GM19455 (cell line): ENCODE measurements around the gene ROR1.
"Not testable (repeated sequence)": the region's sequence is repeated elsewhere in the genome, so short reads cannot be mapped to it uniquely, and the experiment has no call there.

Experiments
- ATAC-seq: cut with Tn5 transposase; IDR thresholded peaks from one replicate; pipeline ENCODE4 v1.9.1; 2021; ENCODE audit not compliant: unreplicated experiment

Gene ROR1

GRCh38 chr1:63757334-63757733, 16.5 kb upstream of the ROR1 start:
- ATAC-seq, result no peak

DNA sequence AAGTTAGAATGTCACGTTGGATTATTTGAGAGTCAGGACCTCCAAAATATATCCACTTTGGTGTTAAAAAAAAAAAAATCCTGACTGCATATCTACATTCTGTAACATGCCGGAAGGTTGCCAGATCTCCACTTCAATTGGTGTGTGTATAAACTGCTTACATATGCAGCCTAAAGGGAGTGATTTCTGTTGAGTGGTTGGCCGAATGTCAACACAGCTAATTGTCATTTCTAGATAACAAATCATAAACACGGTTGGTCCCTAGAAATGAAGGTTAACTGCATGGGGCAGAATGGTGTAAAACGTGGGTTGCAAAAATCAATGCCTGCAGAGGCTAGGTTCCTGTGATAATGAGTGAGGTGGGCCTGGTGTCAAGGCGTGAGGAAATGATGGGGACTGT, 15.0 kb upstream of the ROR1 start:
- ATAC-seq, result no peak

GRCh38 chr1:63759778-63760177, 14.0 kb upstream of the ROR1 start:
- ATAC-seq, result no peak

- no peak for ATAC-seq
These were observed 3.4 kb upstream of the ROR1 start for GRCh38 chr1:63770381-63770780.

DNA sequence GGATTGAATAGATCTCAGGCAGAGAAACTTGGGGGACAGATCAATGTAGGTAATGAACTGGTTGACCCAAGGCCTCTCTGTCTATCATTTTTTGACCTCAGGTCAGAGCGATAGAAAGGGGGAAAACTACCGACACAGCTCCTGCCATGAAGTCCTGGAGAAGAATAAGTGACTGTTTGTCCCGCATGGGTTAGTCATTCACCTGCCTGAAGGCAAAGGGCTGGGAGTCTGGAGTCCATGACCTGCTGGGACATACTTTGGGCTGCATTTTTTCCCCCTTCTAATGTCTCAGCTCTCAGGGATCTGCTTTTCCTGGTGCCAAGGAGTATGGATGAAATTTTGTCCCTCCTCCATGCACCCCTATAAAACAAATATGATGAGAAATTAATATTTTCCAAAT, 1.6 kb upstream of the ROR1 start:
- ATAC-seq, result no peak

DNA sequence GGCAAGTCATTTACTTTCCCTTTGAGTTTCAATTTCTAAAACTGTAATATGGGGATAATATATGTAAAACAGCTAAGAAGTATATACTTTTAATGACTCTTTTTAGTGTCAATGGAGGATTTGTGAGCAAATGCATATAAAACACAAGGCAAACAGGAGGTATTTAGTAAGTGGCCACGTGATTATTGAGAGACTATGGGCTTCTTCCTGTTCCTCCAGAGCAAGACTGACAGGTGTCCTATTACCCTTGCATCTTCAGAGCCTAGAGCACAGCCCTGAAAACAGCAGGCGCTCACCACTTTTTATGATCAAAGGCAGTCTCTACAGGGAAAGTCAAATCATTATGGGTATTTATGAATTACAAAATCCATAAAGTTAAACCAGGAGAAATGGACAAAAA, 941 bp upstream of the ROR1 start:
- ATAC-seq, result no peak

DNA sequence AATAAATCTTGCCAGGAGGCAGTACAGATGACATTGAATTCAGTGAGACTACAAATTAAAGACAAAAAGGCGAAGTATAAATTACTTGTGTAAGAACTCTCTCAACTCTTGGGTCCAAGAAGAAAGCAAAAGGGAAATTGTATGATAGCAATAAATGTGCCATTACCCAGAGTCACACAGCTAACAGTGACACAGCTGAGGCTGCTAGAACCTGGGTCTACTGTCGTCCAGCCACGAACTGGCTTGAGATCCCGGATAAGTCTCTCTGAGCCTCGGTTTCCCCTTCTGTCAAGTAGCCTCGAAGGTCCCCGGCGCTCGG, 362 bp upstream of the ROR1 start:
- no peak for ATAC-seq

GRCh38 chr1:63774617-63775417, 1.0 kb downstream of the ROR1 start:
- ATAC-seq, result no peak

DNA sequence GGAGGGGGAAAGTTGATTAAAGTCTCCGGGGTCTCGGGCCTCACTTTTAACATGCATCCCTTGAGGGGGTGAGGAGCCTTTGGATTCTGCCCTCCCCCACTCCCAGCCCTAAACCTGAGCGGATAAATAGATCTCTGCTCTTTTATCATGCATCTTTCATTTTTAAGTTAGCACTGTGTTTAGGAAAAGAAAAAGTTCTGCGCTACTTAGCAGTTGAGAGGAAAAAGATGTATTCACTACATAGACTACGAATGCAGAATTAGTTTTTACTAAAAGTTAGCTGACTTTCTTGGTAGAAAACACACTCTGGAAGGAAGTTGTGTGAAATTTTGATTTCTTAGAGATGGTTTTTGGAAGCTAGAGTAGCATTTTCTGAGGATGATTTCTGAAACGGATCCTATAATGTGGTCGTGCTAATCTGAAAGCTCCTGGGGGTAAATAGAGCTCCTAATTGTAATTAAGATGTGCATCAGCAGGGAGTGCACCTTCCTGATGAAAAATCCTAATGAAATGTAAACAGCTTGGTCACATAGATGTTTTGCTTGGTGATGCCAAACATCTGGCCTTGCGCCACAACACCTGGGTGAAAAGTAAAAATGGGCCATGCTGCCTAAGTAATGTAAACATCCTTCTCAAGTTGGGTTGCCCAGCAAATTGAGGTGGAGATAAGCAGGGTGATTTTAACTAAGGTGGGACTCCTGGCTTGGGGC, 1.8 kb downstream of the ROR1 start:
- no peak for ATAC-seq

- ATAC-seq, result no peak
These were observed 3.5 kb downstream of the ROR1 start for GRCh38 chr1:63777286-63777685.

GRCh38 chr1:63777965-63778880, 4.4 kb downstream of the ROR1 start:
- no peak for ATAC-seq

DNA sequence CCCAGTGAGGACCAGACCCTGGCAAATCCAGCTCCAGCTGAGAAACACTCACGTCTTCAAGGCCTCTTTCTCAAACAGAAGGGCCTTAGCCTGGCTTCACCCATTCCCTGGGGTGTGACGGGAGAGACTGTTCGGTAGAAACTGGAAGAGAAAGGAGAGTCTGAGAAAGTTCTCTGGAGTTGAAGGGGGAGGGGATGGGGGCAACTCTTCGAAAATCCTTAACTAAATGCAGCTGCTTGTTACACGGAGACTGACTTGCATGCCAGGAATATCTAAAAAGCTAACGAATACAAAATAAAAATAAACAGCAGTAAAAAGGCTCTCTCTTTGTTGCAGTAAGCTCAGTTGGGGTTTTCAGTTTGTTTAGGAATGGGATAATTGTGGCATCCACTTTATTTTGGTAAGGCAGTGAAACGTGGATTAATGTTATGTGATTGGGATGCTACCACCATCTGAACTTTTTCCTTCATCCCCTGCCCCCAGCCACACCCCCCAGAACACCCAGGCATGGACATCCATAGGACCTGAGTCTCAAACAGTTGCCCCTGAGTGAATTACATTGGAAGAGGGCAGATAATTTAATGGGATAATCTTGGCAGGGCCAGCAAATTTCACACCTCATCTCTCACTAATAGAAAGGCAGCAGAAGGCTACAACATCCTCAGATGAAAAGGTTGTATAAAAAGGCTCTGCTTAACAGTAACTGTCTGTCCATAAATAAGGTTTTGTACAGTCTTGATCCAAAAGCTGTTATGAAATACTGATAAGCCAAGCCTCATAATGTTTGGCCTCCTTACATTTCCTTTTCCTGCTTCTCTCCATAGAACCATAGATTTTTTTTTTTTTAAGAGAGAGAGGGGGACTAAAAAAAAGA, 5.8 kb downstream of the ROR1 start:
- ATAC-seq, result no peak

GRCh38 chr1:63780565-63780964, 6.7 kb downstream of the ROR1 start:
- ATAC-seq, result no peak

- ATAC-seq, result no peak
These were observed 9.2 kb downstream of the ROR1 start for GRCh38 chr1:63782982-63783381.

DNA sequence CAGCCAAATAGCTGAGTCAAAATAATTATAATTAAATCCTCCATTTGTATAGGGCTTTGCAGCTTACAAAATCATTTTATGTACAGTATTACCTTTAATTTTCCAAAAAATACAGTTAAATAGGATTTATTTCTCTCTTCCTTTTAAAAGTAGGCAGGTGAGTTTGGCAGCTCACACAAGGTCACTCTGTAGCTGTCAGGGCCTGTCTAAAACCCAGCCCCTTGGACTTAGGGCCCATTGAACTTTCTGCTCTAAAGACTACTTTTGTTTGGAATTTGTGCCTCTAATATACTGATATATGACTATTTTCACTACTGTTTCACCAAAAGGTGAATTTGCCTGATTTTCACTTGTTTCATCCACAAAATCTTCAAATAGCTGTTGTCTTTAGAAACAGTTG, 10.3 kb downstream of the ROR1 start:
- ATAC-seq, result no peak

DNA sequence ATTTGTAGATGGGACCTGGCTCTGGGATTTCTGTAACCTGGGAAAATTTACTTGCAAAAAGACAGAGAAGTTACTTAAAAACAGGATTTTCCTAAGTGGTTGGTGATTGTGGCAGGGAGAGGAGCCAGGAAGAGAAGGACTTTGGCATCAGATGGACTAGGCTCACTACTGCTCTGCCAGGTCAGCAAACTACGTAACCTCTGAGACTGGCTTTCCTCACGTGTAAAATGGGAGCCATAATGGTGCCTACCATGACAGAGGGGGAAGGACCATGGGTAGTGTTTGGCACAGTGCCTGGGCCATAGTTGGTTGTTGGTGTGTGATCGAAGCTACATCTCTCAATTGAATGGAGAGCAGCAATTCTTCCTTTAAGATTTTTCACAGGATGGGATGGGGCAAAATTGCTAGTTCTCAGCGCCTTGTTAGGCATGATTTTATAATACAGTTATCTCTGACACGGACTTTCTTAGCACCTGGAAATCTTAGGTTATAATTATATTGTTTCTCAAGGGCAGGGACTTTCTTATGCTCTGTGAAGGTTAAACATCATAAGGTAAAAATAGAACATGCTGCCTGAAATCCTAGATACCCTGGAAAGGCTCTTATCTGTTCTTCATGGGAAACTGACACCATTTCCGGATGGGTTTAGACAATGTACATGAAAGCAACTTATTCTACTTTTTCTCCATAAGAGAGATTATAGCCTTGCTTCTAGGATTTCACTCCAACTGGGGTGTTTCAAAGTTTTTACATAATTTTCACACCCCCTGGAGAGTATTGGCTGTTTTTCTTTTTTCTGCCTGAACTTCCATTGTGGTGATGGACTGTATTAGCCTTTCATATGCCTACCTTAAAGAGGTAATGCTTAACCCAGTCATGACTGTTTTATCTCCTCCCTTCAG, 10.9 kb downstream of the ROR1 start:
- ATAC-seq, result no peak

- not testable (repeated sequence) for ATAC-seq
These were observed 13.5 kb downstream of the ROR1 start for GRCh38 chr1:63787270-63787669.

DNA sequence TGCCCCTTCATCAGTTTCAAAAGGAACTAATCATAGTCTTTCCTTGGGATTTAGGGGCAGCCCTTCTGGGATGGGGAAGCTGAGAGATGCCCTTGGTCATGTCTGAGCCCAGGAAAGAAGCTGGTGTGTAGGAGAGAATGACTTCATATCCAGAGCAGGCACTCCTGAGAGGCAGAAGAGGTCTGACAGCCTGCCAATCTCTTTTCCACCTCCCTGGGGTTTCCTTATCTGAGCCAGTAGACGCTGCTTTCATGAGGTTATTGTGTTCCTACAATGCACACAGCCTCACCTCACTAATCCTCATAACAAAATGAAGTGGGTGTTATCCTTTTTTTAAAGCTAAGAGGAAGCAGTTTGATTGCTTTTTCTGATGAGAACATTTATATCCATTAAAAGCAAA, 14.1 kb downstream of the ROR1 start:
- no peak for ATAC-seq

DNA sequence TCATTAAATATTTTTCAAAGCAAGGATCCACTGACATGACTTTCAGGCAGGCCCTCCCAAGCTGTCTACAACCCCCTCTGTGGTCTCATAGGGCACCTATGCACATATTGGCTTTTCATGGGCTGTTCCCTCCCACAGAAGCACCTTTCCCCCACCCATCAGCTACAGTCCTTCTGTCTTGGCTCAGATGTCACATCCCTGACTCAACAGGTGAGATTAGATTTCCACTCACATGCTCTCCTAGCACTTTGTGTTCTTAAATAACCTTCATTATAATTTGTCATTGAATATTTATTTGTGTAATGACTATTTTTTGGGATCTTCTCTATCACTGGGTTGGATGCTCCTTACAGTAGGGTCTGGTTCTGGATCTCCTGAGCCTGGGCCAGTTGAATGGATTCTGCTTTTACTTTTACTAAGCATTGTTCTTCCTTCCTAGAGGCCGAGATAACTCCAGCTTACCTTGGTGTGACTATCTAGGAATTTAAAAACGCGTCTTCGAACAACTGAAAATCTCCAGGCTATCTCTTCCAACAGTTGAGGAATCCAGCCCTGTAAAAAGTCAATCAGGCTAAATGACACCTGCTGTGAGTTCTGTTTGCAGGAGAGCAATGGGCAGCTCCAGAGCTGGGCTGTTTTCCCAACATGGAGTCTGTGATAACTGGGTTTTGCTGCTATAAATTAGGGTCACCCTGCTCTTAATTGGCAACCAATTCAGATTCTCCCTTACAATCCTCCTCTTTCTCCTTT, 16.2 kb downstream of the ROR1 start:
- ATAC-seq, result no peak
